GM12875 (cell line): ENCODE results near the gene GZF1.
"Not testable (repeated sequence)": the region's sequence is repeated elsewhere in the genome, so short reads cannot be mapped to it uniquely, and the experiment has no call there.

ENCODE experiments used
- H3K4me3 ChIP-seq: one replicate; pipeline ENCODE4 v1.5.1; 2011; ENCODE audit warnings: low read depth, low read length, control low read depth
- TF ChIP-seq, protein P1 (sequence below): IDR thresholded peaks from 2 replicates; pipeline ENCODE4 v1.5.1; 2011; ENCODE audit warnings: low read depth, mild to moderate bottlenecking, control low read depth, inconsistent platforms, low read length, moderate library complexity, borderline replicate concordance; ENCODE audit not compliant: insufficient read depth

The GZF1 gene

DNA sequence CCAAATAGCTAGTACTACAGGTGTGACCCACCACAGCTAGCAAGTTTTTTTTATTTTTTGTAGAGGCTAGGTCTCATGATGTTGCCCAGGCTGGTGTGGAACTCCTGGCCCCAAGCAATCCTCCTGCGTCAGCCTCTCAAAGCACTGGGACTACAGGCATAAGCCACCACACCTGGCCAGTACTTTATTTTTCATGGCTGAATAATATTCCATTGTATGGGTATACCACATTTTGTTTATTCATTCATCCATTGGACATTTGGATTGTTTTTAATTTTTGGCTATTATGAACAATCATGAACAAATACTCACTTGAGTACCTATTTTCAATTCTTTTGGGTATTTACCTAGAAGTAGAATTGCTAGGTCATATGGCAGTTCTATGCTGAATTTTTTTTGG lies 18.4 kb upstream of the GZF1 start:
- TF ChIP-seq, protein P1, sequence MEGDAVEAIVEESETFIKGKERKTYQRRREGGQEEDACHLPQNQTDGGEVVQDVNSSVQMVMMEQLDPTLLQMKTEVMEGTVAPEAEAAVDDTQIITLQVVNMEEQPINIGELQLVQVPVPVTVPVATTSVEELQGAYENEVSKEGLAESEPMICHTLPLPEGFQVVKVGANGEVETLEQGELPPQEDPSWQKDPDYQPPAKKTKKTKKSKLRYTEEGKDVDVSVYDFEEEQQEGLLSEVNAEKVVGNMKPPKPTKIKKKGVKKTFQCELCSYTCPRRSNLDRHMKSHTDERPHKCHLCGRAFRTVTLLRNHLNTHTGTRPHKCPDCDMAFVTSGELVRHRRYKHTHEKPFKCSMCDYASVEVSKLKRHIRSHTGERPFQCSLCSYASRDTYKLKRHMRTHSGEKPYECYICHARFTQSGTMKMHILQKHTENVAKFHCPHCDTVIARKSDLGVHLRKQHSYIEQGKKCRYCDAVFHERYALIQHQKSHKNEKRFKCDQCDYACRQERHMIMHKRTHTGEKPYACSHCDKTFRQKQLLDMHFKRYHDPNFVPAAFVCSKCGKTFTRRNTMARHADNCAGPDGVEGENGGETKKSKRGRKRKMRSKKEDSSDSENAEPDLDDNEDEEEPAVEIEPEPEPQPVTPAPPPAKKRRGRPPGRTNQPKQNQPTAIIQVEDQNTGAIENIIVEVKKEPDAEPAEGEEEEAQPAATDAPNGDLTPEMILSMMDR, result no peak
- H3K4me3 ChIP-seq, result no peak overlapping the region

DNA sequence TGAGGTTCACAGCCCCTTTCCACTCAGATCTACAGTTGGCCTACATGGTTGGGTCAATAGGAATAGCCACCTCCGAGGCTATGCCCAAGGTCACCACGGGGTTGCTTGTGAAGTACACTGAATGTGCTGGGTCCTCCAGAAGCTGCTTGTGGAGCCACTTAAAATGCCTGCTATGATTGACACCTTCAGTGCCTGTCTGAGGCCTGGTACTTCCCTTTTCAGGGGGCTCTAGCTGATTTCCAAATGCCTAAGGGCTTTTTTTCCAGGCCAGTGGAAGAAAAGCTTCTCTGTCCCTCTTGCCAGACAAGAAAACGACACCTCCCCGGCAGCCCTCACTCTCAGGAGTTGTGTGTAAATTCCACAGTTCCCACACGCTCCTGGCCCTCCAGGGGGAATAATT lies 17.6 kb upstream of the GZF1 start:
- TF ChIP-seq, protein P1, result no peak

DNA sequence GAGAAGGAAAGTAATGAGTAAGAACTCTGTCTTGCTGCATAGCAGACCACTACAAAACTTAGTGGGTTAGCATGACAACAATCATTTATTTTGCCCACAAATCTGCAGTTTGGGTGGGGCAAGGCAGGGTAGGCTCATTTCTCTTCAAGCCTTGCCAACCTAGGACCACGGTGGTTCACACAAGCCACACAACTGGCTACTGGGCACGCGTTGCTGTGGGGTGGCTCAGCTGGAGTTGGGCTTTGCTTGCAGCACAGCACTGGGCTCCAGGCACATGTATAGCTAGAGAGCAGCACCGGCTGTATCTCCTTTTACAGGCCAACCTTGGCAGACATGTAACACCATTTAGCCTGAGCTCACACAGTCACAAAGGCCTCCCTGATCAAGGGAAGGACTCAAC lies 16.0 kb upstream of the GZF1 start:
- TF ChIP-seq, protein P1, result no peak
- no peak overlapping the region for H3K4me3 ChIP-seq

More for the DNA sequence above, 17.6 kb upstream of the GZF1 start:
- no peak overlapping the region for H3K4me3 ChIP-seq

DNA sequence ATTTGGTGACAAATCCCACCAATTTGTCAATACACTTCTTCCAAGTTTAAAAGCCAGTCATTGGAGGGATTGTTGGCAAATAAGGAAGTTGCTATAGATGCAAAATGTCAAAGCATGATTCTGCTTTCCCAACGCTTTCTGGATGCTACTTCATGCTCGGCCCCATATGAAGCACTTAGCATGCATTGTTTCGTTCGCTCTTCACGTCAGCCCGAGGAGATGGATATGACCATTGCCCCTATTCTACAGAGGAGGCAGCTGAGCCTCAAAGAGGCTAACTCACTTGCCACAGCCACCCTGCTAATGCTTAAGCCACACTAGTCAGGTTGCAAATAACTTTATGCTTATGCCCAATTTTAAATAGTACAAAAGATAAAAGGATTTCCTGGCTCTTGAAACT lies 14.2 kb upstream of the GZF1 start:
- TF ChIP-seq, protein P1, result no peak
- no peak overlapping the region for H3K4me3 ChIP-seq

DNA sequence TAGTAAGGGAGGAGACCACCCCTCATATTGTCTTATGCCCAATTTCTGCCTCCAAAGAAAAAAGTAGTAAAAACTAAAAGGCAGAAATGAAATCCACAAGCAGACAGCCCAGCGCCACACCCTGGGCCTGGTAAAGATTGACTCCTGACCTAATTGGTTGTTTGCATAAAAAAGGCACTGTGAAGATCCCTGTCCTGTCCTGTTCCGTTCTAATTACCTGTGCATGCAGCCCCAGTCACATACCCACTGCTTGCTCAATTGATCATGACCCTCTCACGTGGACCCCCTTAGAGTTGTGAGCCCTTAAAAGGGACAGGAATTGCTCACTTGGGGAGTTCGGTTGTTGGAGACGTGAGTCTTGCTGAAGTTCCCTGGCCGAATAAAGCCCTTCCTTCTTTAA lies 13.5 kb upstream of the GZF1 start:
- H3K4me3 ChIP-seq, result not testable (repeated sequence)

DNA sequence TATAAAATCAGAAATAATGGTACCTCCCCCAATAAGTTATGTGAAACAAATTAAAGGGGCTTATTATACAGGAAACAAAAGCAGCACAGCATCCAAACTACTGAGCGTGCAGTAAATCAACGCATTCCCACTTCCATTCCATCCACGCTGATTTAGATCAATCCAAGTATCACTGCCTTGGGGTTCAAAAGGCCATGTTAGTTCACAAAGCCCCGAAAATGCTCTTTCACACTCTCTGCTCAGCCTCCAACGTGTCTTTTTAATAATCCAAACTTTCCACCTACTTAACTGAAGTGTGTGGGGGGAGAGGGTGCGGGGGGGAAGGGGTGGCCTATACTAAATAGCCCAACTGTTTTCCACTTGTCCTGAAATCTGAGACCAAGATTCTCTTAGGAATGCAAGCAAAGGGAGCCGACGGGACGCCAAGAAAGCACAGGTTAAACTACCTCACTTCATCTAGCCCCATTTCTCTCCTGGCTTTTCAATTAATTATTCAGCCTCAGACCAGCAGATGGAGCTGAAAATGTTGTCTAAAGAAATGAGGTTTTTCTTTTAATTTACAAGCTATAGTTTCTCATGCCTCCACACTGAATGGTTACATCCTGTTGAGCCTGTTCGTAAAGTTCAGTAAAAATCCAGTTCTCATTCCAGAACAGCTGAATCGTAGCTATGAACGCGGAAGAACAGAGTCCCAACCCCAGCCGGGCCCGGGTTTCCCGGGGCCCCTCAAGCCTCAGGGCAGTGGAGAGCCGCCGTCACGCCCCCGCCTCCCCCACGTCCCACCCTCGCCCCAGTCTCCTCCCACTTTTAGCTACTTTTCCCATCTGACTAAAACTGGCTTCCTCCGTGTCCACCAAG lies 12.4 kb upstream of the GZF1 start:
- H3K4me3 ChIP-seq, result peak overlapping the region; percentile 53
- TF ChIP-seq, protein P1, result 0 out of 2 replicates have a peak, but pooled peaks have one; percentile 28

DNA sequence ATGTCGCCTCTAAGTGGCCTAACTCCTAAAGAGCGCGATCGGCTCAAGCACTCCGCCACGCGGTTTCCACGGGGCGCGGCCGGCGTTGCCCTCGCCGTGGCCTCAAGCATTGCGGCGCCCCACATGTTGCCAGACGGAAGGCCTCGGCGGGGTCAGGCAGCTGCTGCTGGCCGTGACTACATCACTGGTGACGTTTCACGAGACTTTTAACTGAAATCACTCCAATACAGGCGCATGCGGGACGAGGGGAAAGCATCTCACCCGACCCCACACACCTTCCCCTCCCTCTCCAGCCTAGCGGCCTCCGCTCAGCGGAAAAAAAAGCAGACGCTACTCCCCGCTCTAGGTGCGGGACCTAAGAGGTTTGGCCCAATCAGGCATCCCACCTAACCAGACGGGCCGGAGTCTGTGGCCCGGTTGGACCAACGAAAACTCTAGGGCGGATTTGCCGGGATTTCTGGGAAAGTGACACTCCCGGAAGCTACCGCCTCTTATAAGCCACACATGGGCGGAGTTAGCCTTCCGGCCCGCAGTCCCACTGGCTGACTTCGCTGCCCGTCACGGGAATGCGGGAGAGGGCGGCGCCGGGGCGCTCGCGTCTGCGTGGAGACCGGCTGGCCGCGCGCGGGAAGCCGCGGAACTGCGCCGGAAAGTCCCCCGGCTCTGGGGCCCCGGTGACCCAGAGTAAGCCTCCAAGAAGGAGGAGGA lies 11.6 kb upstream of the GZF1 start, which contains the start of gene NXT1:
Gene NXT1 (plus strand): TSS at position 596 of the 708 bp plus-strand sequence. CDS start 3,251 bp downstream, outside the sequence.
- TF ChIP-seq, protein P1, result 0 out of 2 replicates have a peak, but pooled peaks have one; percentile 4
- H3K4me3 ChIP-seq, result peak within 1 kb of the TSS; percentile 82
